Prostate gland (tissue), 2 donors: ENCODE data around the gene MKNK2.

Source experiments
- CTCF ChIP-seq, 4 experiments: fragments of 200-600 bp in 2 of 4; fragments of 450-650 bp in 2 of 4; sonication (generic) in 2 of 4; IDR thresholded peaks; 1 replicate in 3 of 4; 2 replicates in 1 of 4; pipeline ENCODE4 v1.5.1; 2016 to 2019; ENCODE audit warnings: antibody characterized with exemption in 4 of 4, mild to moderate bottlenecking in 2 of 4, moderate library complexity in 2 of 4
- POLR2A ChIP-seq: fragments of 450-650 bp; IDR thresholded peaks from one replicate; pipeline ENCODE4 v1.6.1; 2016; ENCODE audit warnings: antibody characterized with exemption, mild to moderate bottlenecking

- TF ChIP-seq CTCF (IDR thresholded peaks at IDR 0.05) (no peak), POLR2A (no peak)
These were observed 10.9 kb downstream of the MKNK2 start for GRCh38 chr19:2039959-2040646.
